ENCODE measurements around the gene ARID5B.
A peak's percentile ranks its signal among the peaks of the same experiment; 100 is the strongest.

The ARID5B gene

GRCh38 chr10:62056219-62056618 lies 154.7 kb downstream of the ARID5B start:
- DNase-seq: no peak

GRCh38 chr10:62056698-62057097 lies 155.2 kb downstream of the ARID5B start:
- DNase-seq: no peak

GRCh38 chr10:62057359-62057758 lies 155.9 kb downstream of the ARID5B start:
- DNase-seq: no peak

DNA sequence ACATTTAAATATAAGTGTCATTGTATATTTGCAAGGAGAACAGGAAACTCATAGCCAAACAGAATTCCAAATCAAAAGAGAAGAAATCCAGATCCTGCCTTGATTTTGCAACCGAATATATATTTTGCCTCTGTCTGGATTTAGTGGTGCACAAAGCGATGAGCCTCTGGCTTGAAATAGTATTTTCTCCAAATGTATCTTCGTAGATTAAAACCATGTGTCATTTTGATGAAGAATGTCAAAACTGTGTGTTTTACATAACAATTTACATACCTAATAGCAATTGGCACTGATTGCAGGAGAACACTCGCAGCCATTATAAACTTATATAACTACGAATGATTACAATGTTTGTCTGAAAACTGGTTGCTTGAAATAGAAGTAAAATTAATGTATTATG lies 156.4 kb downstream of the ARID5B start:
- no peak for DNase-seq

- DNase-seq: no peak
Measured at GRCh38 chr10:62058476-62058875, 157.0 kb downstream of the ARID5B start.

- no peak for DNase-seq
Measured at GRCh38 chr10:62058896-62059216, 157.4 kb downstream of the ARID5B start.

DNA sequence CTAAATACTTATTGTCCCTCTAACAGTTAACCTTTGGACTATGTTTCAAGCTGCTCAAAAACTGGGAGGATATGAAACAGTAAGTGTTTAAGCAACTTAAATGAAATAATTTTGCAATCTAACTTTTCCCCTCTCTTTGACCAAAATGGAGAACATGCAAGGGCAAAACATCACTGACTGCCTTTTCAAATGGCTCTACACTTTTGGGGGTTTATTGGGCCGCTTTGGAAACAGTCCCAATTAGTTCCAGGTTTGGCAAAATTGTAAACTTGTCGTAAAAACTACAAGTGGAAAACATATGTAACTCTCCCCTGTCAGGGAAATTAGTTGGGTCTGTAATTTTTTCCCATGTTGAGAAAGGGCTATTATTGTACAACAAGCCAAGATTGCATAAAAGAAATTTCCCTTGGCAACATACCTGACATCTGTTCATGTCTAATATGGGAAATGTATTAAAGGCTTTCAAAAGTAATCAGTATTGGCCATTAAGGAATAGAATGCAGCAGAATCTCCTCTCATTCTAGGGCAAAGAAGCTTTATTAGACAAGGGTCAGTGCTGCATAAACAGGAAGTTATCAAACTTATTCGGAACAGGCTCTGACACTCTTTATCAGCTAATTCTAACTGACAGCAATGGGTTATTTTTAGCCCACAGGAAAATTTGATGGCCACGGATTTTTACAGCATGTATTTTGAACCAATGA lies 157.9 kb downstream of the ARID5B start:
- DNase-seq: no peak

GRCh38 chr10:62062028-62062427 lies 160.5 kb downstream of the ARID5B start:
- DNase-seq: no peak

GRCh38 chr10:62062752-62063512 lies 161.4 kb downstream of the ARID5B start:
- DNase-seq: no peak

DNA sequence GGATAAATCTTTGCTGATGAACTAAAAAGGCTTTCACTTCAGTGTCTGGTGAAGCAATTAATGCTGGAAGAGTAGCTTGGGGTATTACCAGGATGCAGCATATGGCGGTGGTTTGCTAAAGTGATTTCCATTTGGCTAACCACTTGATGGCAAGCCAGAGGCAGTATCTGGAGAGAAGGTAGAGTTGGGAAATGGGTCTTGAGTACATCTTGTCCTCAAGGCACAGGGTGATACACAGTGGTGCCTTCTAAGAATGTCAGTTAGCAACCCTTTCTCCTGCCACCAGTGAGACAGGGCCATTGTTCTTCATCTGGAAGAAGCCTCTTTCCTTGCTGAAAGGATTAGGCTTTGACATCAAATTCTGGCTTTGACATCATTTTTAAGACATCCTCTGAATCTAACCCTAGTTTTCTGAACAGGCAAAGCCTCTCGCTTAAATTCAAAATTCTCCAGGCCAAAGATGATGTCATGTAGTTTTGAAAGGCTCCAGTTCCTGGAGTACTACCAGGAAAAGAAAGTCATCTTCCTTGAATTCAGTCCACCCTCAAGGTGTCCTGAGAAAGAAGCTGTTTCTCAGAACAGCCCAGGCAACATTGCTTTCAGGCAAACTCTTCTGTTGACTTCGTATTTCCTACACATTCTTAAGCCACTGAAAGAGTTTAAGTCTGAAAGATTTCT lies 162.4 kb downstream of the ARID5B start:
- no peak for DNase-seq

GRCh38 chr10:62067560-62067959 lies 166.1 kb downstream of the ARID5B start:
- no peak for DNase-seq

GRCh38 chr10:62068464-62068863 lies 167.0 kb downstream of the ARID5B start:
- DNase-seq: no peak

DNA sequence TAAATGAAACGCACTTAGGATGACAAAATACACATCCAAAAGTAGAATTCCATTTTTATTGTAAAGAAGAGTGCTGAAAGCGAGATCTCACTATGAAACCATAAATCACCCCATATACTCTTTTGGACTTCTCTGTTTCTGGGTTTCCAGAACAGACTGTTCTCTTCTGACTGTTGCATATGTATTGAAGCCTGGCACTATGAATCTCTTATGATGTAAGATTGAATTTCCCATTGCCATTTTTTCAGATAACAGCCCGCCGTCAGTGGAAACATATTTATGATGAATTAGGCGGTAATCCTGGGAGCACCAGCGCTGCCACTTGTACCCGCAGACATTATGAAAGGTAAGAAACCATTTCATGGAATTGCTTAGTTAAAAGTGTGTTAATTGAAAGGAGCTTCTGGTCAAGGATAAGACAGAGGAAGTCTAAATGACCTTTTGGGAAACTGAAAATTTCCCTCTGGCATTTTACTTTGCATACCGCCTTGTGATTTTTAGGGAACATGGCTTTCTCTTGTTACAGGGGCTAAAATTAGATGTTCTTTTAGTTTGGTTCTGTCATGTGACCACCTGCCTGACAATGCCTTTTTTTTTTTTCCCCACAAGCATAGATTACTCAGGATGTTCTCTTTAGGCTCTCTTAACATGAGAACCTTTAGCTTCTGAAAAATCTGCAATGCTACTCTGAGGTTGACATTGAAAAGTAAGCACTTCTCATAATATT lies 168.1 kb downstream of the ARID5B start:
- no peak for DNase-seq

DNA sequence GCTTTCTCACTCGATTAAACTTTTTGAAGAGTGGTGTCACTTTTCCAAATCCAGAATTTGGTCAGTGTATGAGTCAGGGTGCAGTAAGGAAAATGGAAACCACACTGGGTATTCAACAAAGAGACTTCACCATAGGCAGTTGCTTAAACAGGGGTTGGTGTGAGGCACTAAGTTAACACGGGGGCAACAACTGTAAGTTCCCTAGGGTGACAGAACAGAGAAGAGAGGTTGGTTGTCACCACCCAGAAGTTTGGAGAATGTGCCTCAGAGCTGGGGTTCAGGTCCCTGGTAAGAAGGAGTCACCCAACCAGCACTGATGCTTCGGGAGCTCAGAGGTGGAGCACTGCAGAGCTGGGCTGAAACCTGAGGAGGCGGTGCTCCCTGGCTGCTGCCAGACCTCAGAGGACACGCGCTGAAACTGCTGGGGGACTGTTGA lies 170.4 kb downstream of the ARID5B start:
- DNase-seq: no peak

DNA sequence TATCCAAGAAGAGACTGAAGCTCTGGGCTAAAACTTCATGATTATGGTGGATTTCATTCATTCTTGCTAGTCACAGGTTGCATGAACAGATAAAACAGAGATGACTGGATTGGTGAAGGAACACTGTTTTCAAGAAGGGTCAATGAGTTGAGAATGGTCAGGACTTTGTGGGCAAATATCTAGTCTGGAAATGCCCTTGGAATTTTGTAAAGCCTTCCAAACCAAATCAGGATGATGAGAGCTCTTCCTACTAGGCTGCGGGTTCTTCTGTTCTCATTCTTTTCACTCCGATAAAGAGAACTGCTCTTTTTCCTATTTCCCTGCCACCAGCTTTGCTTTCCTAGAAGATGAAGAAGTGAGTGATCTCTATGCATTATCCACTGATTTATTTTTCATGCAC lies 171.4 kb downstream of the ARID5B start:
- no peak for DNase-seq

DNA sequence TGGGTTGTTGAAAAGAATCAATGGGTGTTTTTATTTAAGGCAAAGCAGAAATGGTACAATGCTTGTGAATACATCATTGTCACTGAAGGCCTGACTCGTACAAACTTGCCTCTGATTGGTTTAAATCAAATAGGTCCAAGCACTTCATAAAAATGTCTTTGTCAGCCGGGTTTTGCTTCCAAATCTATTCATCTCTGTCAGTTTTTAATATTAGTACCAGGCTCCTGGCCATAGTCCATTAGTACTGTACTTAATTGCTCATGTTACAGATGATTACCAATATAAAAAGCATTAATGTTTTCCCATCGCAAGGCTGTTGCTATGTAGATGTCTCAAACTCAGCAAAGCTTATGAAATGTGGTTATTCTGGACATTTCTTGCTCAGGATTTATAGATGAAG lies 171.9 kb downstream of the ARID5B start:
- no peak for DNase-seq

DNA sequence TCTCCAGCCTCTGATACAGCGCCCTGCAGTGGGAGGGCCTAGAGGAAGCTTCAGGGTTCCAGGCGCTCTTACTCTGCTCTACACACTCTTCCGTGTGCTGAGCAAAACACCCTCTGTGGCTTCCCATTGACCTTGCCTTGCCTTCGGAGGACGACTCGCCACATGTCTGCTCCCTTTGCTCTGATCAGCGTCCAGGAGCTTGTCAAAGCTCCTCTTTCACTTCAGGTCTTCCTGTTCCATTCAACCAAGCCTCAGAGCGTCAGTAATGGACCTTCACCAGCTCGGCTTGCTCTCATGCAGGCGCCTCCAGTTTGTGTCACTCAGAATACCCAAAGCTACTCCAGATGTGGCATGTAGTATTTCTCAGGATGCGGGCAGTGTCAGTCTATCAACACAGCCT lies 173.9 kb downstream of the ARID5B start:
- no peak for DNase-seq

GRCh38 chr10:62075912-62076311 lies 174.4 kb downstream of the ARID5B start:
- no peak for DNase-seq

- DNase-seq: no peak
Measured at GRCh38 chr10:62076891-62077290, 175.4 kb downstream of the ARID5B start.

DNA sequence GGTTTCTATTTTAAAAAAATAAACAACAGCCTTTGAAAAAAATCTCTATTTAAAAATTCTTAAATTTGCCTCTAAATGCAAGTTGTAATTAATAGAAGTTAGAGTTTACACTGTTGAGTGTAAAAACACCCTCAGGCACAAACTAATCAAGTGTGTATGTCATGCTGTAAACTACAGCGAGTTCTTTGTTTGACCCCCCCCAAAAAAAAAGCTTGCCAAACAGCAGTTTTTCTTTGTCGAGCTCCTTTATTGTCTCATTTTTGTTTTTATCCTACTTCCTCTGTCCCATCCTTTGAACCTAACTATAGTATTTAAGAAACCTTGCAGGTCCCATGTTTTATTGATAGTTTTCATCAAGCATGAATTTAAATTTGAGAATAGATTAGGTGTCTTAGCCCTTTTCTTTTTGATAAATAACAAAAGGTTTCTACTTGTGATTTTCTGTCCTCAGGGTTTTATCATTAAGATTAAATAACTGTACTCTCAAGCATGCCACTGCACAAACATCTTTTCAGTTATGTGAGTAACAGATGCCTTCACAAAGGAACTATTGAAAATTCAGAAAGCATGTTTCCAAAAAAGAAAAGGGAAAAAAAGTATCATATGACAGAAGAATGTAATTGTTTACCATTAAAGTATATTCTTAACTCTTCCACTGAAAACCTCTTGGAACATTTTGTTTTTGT lies 176.0 kb downstream of the ARID5B start:
- DNase-seq: no peak

DNA sequence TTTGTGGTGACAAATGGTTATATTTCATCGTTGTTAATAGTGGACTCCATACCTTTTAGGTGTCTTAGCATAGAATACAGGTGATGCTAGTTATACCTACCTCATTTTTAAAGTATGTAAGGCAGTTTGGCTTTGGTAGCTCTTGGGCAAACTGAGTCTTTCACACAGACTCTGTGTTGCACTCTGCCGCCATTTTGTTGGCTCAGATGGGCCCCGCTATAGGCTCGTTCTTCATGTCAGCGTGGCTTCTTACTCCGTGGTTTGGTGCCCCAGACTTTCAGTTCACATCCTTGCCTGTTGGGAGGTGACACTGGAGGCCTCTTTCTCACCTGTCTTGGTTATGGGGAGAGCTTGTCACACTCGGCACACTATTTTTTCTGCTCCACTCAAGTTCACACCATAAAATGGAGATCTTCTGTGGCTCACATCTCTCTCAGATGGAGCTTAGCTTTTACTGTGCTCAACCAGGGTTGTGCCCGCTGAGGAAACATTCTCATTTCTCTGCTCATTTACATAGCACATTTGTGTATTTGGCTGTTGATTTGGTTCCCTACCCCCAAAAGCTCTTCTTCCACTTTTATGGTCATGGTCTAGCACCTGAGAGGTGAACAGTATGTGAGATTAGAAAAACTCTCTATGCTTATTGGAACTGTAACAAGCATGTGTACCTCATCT lies 178.5 kb downstream of the ARID5B start:
- peak; percentile 46 for DNase-seq

GRCh38 chr10:62080905-62081304 lies 179.4 kb downstream of the ARID5B start:
- DNase-seq: no peak

Data from CD4-positive, alpha-beta T cell treated with Interleukin-15 for 1 hour (primary cell).